GM11168 (cell line): ENCODE measurements around the gene CDH7.

ENCODE experiments used
- in situ Hi-C: fragments of 300-500 bp; cut with MboI; formaldehyde crosslinking; loops from one replicate; pipeline ENCODE4 v1.12.0; 2022; ENCODE audit warnings: low sequenced_read_pairs; ENCODE audit not compliant: unreplicated experiment

The CDH7 gene

DNA sequence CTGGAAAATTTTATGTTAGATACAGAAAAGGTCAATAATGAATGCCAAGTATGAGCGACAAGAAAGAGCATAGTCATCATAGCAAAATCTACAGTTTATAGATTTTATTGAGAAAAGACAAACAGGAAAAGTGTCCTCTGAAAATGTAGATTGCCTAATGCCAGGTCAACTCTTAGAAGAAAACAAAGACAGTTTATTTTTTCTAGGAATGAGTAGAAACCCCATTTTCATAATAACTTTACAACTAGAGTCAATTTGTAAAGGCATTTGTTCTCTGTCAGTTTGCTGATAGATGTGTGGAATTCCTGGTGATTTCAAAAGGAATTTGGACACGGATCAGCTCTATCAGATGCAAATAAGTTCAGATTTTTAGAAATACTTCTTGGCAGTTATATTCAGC lies 16.6 kb downstream of the CDH7 start:
- in situ Hi-C loops, result no loop called here

DNA sequence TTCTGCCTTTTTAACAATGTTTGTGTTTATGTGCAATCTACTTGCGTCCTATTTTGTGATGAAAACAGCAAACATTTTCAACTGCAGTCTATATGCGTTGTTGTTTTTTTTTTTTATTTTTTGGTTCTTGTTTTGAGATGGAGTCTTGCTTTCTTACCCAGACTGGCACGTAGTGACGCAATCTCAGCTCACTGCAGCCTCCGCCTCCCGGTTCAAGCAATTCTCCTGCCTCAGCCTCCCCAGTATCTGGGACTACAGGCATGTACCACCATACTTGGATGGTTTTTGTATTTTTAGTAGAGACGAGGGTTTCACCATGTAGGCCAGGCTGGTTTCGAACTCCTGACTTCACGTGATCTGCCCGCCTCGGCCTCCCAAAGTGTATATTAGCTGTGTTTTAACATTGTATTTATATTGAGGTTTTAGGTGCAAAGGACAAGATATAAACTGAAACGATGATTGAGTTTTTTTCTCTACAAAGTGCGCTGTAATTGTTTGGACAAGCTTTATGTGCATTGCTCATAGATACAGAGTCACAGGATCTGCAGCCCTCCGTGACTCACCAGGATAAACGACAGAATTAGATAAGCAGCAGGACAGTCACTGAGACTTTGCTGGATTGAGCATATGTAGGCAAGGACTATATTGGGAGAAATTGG lies 17.4 kb downstream of the CDH7 start:
- in situ Hi-C loops, result no loop called here

DNA sequence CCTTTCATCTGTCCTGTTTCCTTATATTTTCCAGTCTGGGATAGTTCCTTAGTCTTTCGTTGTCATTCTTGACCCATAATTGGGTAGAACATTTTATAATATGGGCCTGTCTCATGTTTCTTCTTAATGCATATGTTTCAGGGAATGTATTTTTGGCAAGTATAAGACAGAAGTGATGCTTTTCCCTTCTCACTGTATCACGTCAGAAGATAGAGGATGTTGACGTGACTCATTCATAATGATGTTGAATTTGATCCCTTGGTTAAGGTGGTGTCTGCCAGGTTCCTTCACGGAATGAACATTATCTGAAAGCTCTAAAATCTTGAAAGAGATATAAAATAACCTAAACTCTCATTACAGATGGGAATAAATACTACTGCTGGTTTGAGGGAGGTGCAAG lies 18.8 kb downstream of the CDH7 start:
- in situ Hi-C loops, result no loop called here

DNA sequence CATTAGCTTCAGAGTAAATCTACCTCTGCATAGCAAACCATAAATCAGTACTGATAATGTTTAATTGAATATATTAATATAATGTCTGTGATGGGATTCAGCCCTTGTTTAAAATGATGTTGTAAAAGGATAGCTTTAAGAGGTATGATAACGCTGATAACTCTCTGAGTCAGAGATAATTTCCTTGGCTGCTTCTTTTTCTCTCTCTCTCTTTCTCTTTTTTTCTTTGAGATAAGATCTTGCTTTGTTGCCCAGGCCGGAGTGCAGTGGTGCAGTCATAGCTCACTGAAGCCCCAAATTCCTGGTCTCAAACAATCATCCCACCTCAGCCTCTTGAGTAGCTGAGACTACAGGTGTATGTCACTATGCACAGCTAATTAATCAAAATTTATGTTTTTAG lies 35.7 kb downstream of the CDH7 start:
- in situ Hi-C loops, result no loop called here

DNA sequence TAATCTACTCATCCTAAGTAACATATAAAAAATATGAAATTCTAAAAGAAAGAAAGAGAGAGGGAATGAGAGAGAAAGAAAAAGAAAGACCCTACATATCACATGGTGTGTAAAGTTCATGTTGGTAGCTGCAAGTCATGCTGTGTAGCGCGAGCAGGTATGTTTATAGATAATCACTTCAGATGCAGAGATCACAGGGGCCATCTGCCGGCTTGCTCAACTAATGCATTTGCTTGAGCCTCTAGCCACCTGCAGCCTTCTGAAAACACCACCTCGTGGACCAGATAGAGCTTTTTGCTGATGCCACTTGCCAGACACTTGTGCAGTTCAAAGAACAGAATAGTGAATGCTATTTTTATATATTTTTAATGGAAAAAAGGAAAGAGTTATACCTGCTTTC lies 37.6 kb downstream of the CDH7 start:
- in situ Hi-C loops, result no loop called here

DNA sequence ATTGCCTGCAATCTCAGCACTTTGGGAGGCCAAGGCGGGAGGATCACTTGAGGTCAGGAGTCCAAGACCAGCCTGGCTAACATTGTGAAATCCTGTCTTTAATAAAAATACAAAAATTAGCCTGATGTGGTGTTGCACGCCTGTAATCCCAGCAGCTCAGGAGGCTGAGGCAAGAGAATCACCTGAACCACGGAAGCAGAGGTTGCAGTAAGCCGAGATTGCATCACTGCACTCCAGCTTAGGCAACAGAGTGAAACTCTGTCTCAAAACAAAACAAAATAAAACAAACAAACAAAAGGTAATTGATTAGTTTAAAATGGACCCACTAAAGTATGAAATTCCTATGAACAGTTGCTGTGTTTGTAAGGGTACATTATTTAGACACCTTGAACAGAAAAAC lies 39.8 kb downstream of the CDH7 start:
- in situ Hi-C loops, result no loop called here

DNA sequence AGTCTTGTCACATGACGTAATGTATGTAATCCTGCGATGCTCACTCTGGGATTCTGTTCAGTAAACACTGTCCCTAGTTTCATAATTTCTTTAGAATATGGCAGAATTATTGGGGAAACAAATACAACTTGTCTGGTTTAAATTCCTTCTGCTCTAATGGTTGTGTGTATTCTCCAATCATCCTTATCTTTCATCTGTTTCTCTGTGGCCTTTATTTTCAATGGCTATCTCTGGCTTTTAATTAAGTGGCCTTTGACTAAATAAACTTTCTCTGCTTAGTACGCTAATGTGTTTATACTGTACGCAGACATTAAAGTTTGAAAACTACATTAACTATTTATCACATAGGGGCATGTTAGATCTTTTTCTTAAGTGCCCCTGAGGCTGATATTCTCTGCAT lies 40.9 kb downstream of the CDH7 start:
- in situ Hi-C loops, result no loop called here

DNA sequence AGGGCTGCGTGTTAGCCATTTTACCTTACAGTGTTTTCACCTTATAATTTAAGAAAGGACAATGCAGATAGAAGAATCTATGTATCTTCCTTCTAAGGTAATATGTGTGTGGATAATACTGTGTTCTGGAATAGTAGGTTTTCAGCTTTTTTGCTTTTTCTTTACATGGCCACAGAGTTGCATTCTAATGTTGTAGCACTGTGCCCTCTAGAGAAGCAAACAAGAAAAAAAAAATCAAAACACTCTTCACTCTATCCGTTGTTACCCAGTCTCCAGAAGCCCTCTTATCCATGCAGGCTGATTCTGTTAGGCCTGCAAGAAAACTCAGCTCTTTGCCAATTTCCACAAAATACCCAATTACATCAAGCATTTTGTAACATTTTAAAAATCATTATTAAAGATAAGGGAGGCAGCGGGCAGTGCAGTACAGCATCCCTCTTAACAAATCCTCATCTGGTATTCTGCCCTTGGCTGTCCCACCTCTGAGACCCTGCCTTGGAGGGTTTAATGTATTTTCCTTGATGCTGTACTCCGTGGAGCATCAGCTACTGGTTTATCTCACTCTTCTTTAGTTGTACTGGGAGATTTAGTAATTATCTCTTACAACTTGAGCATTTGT lies 41.8 kb downstream of the CDH7 start:
- in situ Hi-C loops, result no loop called here

DNA sequence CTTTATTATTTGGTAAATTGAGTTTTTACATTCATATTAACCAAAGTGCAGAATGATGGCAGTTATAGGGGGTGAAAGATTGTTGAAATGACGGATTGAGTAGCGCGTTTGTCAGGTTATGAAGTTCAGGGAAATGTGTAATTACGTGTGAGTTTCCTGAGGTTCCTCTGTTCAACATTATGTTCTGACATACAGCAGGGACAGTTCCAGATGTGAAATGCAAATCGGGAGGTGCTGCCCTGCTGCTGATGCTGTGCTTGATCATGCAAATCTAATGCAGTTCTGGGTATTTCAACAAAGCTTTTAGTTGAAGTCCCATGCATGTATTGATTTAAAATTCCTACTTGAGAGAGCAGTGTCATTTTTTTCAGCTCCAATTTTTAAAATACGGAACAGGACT lies 57.9 kb downstream of the CDH7 start:
- in situ Hi-C loops, result no loop called here

DNA sequence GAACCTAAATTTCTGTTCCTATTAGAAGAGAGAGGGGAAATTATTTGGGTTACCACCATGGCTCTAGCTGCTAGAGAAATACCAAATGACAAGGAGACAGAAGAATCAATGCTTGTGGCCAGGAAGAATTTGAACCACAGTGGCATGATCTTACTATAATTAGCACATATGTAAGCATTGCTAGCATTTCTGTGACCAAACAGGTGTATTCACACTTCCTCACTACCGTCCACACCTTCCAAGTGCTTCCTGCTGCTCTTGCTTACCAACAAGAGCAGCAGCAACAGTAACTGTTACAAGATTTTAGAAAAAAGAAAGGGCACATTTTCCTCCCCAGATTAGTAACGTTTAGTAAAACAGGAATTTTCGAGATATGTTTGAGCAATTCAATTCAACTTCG lies 60.5 kb downstream of the CDH7 start:
- in situ Hi-C loops, result no loop called here

DNA sequence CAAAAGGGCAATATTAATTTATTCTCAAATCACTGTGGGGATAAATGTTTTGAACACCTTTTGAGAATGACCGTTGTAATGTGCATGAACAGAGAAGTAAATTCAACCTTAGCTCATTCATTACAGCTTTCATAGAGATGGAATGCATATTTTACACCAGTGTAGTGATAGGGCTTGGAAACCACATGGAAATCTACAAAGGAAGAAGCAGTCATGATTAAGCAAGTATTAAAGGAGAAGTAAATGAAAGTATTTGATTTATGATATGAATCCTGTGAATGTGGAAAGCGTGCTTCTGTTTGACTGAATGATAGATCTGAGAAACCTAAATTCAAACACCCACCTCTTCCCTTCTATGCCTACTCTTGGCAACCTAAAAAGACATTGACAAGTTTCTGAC lies 64.7 kb downstream of the CDH7 start:
- in situ Hi-C loops, result no loop called here

DNA sequence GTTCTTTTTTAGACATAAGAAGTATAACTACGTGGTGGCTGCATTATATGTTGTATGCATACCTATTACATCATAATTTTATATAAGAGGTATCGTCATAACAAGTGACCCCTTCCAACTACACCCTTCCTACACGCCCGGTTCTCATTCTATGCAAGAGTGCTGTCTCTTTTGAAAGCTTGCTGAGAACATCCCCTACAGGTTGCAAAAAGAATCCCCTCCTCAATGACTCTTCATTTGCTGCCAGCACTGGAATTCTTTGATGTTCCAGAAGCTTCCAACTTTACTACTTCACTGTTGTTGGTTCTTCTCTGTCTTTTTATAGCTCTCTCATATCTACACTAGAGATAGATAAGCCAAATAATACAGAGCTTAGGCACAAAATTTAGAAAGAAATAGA lies 66.4 kb downstream of the CDH7 start:
- in situ Hi-C loops, result no loop called here

DNA sequence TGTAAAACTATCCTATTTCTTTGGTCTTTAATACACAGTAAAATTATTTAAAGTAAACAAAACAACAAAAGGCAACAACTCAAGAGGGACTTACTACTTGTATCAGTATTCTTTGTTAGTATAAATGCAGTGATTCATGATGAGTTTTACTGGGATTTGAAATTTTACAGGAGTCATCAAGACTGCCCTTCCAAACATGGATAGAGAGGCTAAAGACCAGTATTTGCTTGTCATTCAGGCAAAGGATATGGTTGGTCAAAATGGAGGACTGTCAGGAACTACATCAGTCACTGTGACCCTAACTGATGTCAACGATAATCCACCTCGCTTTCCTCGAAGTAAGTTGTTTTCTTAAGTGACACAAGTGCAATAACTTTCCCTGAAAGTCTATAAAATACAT lies 71.1 kb downstream of the CDH7 start:
- in situ Hi-C loops, result no loop called here

DNA sequence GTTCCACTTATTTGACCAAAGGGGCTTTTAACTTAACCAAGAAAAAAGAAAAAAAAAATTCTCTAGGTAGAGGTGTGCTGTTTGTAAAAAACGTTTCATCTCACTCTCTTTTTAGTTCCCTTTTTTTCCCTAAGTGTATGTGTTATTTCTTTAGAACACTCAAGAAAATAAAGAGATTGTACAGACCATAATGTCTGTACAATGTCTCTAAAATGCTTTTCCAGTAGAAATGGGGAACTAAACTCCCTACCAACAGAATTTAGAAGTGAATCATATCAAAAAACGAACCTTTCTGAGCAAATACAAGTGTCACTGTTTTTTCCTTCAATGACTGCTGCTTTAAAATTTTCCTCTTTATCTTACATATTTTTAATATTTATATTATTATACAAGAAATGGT lies 72.0 kb downstream of the CDH7 start:
- in situ Hi-C loops, result no loop called here

DNA sequence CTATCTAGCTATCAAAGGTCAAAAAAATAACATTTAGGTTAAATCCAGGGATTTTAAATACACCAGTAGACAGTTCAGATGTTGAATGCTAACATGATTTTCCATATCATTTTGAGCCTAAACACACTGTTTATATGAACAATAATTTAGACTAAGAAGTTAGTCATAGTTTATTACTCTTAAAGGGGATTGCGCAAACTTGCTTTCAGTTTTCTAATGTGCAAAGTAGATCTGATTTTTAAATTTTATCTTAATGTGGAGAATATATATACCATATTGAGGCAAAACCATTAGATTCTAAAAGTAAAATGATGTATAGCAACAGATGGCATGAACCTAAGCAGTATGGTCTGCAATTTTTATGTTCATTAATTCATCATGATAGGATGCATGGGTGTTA lies 76.6 kb downstream of the CDH7 start:
- in situ Hi-C loops, result no loop called here

DNA sequence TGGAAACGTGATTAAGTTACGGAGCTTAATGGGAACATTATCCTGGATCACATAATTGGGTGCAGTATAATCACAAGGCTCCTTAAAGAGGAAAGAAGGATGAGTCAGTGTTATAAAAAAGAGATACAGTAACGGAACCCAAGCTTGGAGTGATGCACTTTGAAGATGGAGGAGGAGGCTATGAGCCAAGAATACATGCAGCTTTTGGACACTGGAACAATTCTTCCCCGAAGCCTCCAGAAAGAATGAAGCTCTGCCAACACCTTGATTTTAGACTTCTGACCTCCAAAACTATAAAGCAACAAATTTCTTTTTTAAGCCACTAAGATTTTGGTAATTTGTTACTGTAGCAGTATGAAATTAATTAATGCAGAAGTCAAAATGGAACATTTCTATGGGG lies 85.1 kb downstream of the CDH7 start:
- in situ Hi-C loops, result no loop called here

DNA sequence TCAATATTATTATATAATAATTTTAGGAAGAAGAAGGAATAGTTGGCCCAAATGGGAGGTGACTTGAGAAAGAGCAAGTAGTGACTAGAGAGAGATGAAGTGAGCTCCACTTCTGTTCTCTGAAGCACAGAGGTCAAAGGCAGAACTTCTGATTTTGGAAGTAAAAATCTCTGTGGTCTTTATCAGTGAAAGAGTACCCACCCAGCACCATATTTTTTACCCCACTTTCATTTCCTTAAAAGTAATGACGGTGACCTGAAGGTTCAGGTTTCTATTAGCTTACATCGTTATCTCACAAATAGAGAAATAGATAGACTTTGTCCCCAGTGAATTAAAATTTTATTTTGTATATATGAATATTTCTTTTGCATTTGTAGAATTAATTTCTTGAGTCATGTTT lies 95.3 kb downstream of the CDH7 start:
- in situ Hi-C loops, result no loop called here

DNA sequence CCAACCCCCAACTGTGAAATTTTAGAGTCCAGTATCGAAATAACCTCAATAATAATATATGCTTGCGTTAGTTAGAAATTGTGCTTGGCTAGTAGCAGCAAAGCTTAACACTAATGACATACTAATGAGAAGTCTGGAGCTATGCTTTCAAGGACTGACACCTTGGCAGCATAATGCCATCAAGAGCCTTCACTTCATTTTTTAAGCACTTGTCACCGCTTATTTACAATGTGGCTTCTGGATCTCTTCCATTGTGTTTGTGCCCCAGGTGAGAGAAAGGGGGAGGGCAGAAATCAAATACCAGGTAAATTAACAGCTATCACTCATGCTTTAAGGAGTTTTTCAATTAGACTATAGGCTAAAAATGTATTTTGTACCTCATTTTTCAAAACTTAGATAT lies 101.5 kb downstream of the CDH7 start:
- in situ Hi-C loops, result no loop called here

DNA sequence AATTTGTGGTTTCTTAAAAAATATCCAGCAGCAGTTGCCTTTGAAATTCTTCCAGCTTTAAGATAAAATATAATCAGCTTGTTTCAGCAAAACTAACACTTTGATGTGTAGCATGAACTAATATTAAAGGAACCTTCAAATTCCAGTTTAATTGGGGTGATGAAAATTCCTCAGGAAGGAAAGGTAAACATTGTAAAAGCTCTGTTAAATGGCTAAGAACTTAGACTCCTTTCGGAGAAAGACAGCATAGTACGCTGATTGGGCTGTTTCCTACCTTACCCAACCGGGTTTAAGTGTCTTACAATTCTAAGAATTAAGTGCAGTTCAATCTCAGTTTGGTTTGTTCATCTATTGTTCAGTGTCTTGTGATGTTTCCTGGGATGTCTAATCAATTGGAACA lies 108.3 kb downstream of the CDH7 start:
- in situ Hi-C loops, result no loop called here

DNA sequence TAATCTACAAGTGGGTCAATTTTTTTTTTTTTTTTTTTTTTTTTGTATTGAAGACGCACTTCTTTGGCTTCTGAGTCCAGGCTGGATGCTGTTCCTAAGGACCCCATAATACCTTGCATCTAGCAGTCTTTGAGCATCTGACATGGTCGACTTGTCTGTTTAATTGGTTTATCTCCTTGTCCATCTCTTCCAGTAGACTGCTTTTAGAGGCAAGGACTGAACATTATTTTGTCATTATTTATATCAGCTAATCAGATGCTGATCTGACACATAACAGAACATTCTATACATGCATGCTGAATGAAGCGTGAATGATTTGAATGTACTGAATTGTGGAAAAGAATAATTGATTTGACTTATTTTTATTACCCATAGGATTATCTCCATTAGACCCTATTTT lies 118.7 kb downstream of the CDH7 start:
- in situ Hi-C loops, result no loop called here

DNA sequence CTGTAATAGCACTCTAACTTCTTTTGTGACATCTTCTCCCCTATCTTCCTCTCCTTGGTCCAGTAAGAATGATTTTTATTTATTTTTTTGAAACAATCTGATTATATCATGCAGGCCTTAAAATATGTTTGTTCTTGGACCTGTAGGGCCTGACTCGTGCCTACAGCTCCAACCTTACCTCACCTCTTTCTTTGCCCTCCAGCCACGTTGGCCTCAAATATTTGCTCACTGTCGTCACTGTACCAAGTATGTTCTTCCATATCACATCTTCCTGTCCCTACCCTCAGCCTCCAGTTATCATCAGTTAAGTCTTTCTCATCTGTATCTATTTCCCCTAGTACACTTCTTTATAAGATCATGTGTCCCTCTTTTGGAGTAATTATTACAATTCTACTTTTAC lies 125.5 kb downstream of the CDH7 start:
- in situ Hi-C loops, result no loop called here

DNA sequence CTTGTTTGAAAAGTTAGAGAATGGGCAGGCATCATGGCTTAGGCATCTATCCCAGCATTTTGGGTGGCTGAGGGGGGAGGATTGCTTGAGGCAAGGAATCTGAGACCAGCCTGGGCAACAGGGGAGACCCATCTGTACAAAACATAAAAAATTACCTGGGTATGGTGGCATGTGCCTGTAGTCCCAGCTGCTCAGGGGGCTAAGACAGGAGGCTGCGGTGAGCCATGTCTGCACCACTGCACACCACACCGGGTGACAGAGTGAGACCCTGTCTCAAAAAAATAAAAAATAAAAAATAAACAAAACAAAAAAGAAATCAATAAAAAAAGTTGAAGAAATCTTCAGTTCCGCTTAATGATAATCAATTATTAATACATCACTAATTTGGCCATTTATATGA lies 146.5 kb downstream of the CDH7 start:
- in situ Hi-C loops, result no loop called here

DNA sequence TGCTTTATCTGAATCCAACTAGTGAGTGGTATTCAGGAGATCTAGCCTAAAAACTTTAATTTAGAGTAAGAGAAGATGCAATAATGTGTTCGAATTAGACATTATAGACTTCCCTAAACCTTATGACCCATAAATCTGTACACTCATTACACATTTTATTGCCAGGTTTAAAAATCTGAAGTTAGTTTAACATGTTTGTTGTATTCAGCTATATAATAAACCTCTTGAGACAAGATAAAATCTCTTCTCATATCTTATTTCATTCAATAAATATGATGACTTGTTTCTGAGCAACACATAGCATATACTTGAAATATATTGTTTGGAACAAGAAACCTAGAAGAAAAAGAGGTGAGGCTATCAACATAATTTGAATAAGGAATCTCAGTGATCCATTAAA lies 150.7 kb downstream of the CDH7 start:
- in situ Hi-C loops, result no loop called here
